Rectal smooth muscle tissue (tissue), 1 donor: ENCODE results near the gene DDX23.

Source experiments
- H3K27ac ChIP-seq: one replicate; pipeline ENCODE4 v1.7.0; 2013; ENCODE audit warnings: low read depth, low read length, inconsistent platforms
- H3K27me3 ChIP-seq: one replicate; pipeline ENCODE4 v1.7.0; 2013; ENCODE audit warnings: low read length; ENCODE audit not compliant: control insufficient read depth, insufficient read depth
- H3K36me3 ChIP-seq: one replicate; pipeline ENCODE4 v1.7.0; 2013; ENCODE audit warnings: low read length; ENCODE audit not compliant: control insufficient read depth, insufficient read depth
- H3K4me1 ChIP-seq: one replicate; pipeline ENCODE4 v1.7.0; 2013; ENCODE audit warnings: low read length; ENCODE audit not compliant: control insufficient read depth, insufficient read depth
- H3K4me3 ChIP-seq: one replicate; pipeline ENCODE4 v1.7.0; 2013; ENCODE audit warnings: low read length
- H3K9ac ChIP-seq: one replicate; pipeline ENCODE4 v1.7.0; 2013; ENCODE audit warnings: low read length

The DDX23 gene

GRCh38 chr12:48782457-48783395 lies 69.2 kb downstream of the DDX23 start:
- Histone ChIP-seq H3K27ac (no peak overlapping the region), H3K4me3 (no peak overlapping the region), H3K9ac (no peak overlapping the region), H3K4me1 (peaks cover 11% of the 10 kb centered on the region), H3K36me3 (peaks cover 11% of the 10 kb centered on the region), H3K27me3 (no peaks in the 10 kb centered on the region)

GRCh38 chr12:48781750-48782456 lies 70.1 kb downstream of the DDX23 start:
- peaks cover 3% of the 10 kb centered on the region for H3K4me1 ChIP-seq
- H3K4me3 ChIP-seq: no peak overlapping the region
- no peaks in the 10 kb centered on the region for H3K27me3 ChIP-seq
- peaks cover 11% of the 10 kb centered on the region for H3K36me3 ChIP-seq
- H3K9ac ChIP-seq: no peak overlapping the region
- H3K27ac ChIP-seq: no peak overlapping the region

- Histone ChIP-seq H3K4me3 (no peak overlapping the region), H3K36me3 (peaks cover 13% of the 10 kb centered on the region), H3K27me3 (no peaks in the 10 kb centered on the region), H3K4me1 (peaks cover 2% of the 10 kb centered on the region), H3K27ac (no peak overlapping the region), H3K9ac (no peak overlapping the region)
Measured at GRCh38 chr12:48780381-48781025, 71.5 kb downstream of the DDX23 start.

GRCh38 chr12:48779869-48780268 lies 72.1 kb downstream of the DDX23 start:
- Histone ChIP-seq H3K4me3 (no peak overlapping the region), H3K9ac (no peak overlapping the region), H3K36me3 (peaks cover 18% of the 10 kb centered on the region), H3K27me3 (no peaks in the 10 kb centered on the region), H3K27ac (no peak overlapping the region), H3K4me1 (peaks cover 2% of the 10 kb centered on the region)
